Testis (tissue), 3 donors: ENCODE measurements around the gene SMYD3. TPM values are rescaled to one million over a fixed set of nuclear protein-coding genes. Genes with fewer than 3 reads are reported as not detected.

Source experiments
- DNase-seq: peaks from one replicate; pipeline ENCODE4 v3.0.0-alpha.2; 2019
- H3K27ac ChIP-seq, 2 donors: fragments of 200-600 bp; sonication (generic); one replicate each; pipeline ENCODE4 v1.5.1; 2019
- H3K27me3 ChIP-seq: fragments of 200-600 bp; sonication (generic); one replicate; pipeline ENCODE4 v1.5.1; 2019
- H3K36me3 ChIP-seq: fragments of 200-600 bp; sonication (generic); one replicate; pipeline ENCODE4 v1.5.1; 2017; ENCODE audit warnings: low read depth; ENCODE audit errors: missing control alignments
- H3K4me1 ChIP-seq: fragments of 200-600 bp; sonication (generic); one replicate; pipeline ENCODE4 v1.5.1; 2019
- H3K4me3 ChIP-seq, 2 donors: fragments of 200-600 bp; sonication (generic); one replicate each; pipeline ENCODE4 v1.5.1; 2017 to 2019
- H3K9me3 ChIP-seq: fragments of 200-600 bp; sonication (generic); one replicate; pipeline ENCODE4 v1.5.1; 2017
- CTCF ChIP-seq, 3 experiments: fragments of 450-650 bp in 2 of 3; fragments of 200-600 bp in 1 of 3; sonication (generic) in 1 of 3; IDR thresholded peaks; one replicate each; pipeline ENCODE4 v1.5.1; 2016 to 2019; ENCODE audit warnings: antibody characterized with exemption in 3 of 3, mild to moderate bottlenecking in 2 of 3, moderate library complexity in 1 of 3
- POLR2A ChIP-seq: fragments of 450-650 bp; IDR thresholded peaks from one replicate; pipeline ENCODE4 v1.6.1; 2017; ENCODE audit warnings: antibody characterized with exemption, mild to moderate bottlenecking, moderate library complexity
- WGBS, 2 donors: methylation state at CpG; one replicate each; pipeline ENCODE4 v1.1.5; 2018; 5-methylcytosine and 5-hydroxymethylcytosine counted together
- intact Hi-C: fragments of 100-400 bp; cut with DNase I; formaldehyde crosslinking; loops from one replicate; pipeline ENCODE4 v1.15.1; 2023; ENCODE audit warnings: low total_unique reads
- polyA plus RNA-seq: library from polyadenylated mRNA; stranded (reverse); fragments of 350-450 nt; fragmentation: Illumina TruSeq; extraction: RNeasy Lipid Tissue Mini Kit (QIAGEN cat#74804); gene quantifications from one replicate; pipeline ENCODE4 v1.2.3, GENCODE V29; 2014; ENCODE audit warnings: low read depth, low replicate concordance; ENCODE audit not compliant: insufficient read depth
- total RNA-seq, 2 donors: library from RNA; depleted of rRNA; stranded (reverse); fragments of >200 nt; gene quantifications; one replicate each; pipeline ENCODE4 v1.2.3, GENCODE V29; 2016

SMYD3 gene
- total and polyA plus RNA-seq, 3 donors from 2014 or later: 23.0 to 38.8 (median 38.7) TPM

- no peak for TF ChIP-seq POLR2A
- no peak for TF ChIP-seq CTCF (IDR thresholded peaks at IDR 0.05)
- intact Hi-C loops: no loop called here
- H3K36me3 ChIP-seq: no peaks in the 10 kb centered on the region
- H3K27ac ChIP-seq: no peak overlapping the region
- no peak overlapping the region for H3K4me3 ChIP-seq
- H3K27me3 ChIP-seq: no peaks in the 10 kb centered on the region
- no peak for DNase-seq
- WGBS, 2 donors: 95 to 97% methylated on average over 7 of the region's 7 CpGs
- H3K4me1 ChIP-seq: no peaks in the 10 kb centered on the region
- no peaks in the 10 kb centered on the region for H3K9me3 ChIP-seq
These were observed 583.9 kb downstream of the SMYD3 start for GRCh38 chr1:245923215-245923614.

- no peaks in the 10 kb centered on the region for H3K36me3 ChIP-seq
- intact Hi-C loops: no loop called here
- WGBS, 2 donors: 99 to 100% methylated on average over 2 of the region's 2 CpGs
- H3K9me3 ChIP-seq: no peaks in the 10 kb centered on the region
- DNase-seq: no peak
- H3K27ac ChIP-seq: no peak overlapping the region
- no peak overlapping the region for H3K4me3 ChIP-seq
- TF ChIP-seq CTCF (IDR thresholded peaks at IDR 0.05) (no peak), POLR2A (no peak)
- H3K27me3 ChIP-seq: no peaks in the 10 kb centered on the region
- no peaks in the 10 kb centered on the region for H3K4me1 ChIP-seq
These were observed 585.7 kb downstream of the SMYD3 start for GRCh38 chr1:245921417-245921816.

- no peaks in the 10 kb centered on the region for H3K9me3 ChIP-seq
- no peaks in the 10 kb centered on the region for H3K27me3 ChIP-seq
- H3K27ac ChIP-seq: no peak overlapping the region
- no peak for DNase-seq
- no peaks in the 10 kb centered on the region for H3K36me3 ChIP-seq
- TF ChIP-seq POLR2A (no peak), CTCF (IDR thresholded peaks at IDR 0.05) (no peak)
- intact Hi-C loops: no loop called here
- H3K4me1 ChIP-seq: no peaks in the 10 kb centered on the region
- 78 to 79% methylated on average over 6 of the region's 6 CpGs for WGBS, 2 donors
- H3K4me3 ChIP-seq: no peak overlapping the region
These were observed 589.7 kb downstream of the SMYD3 start for GRCh38 chr1:245917403-245917802.

- Histone ChIP-seq H3K9me3 (no peaks in the 10 kb centered on the region), H3K36me3 (no peaks in the 10 kb centered on the region), H3K4me3 (no peak overlapping the region), H3K27ac (no peak overlapping the region), H3K4me1 (no peaks in the 10 kb centered on the region), H3K27me3 (no peaks in the 10 kb centered on the region)
- DNase-seq: no peak
- WGBS, 2 donors: 92 to 97% methylated on average over 2 of the region's 2 CpGs
- TF ChIP-seq POLR2A (no peak), CTCF (IDR thresholded peaks at IDR 0.05) (no peak)
- intact Hi-C loops: no loop called here
These were observed 591.2 kb downstream of the SMYD3 start for GRCh38 chr1:245915841-245916240.

GRCh38 chr1:245915406-245915805, 591.7 kb downstream of the SMYD3 start:
- intact Hi-C loops: no loop called here
- no peak overlapping the region for H3K27ac ChIP-seq
- no peak for DNase-seq
- H3K36me3 ChIP-seq: no peaks in the 10 kb centered on the region
- no peaks in the 10 kb centered on the region for H3K27me3 ChIP-seq
- no peaks in the 10 kb centered on the region for H3K4me1 ChIP-seq
- TF ChIP-seq POLR2A (no peak), CTCF (IDR thresholded peaks at IDR 0.05) (no peak)
- no peaks in the 10 kb centered on the region for H3K9me3 ChIP-seq
- no peak overlapping the region for H3K4me3 ChIP-seq
- 95 to 96% methylated on average over 5 of the region's 5 CpGs for WGBS, 2 donors
